GM21515 (cell line): ENCODE measurements around the gene ADAMTSL2.

Source experiments
- ATAC-seq: cut with Tn5 transposase; IDR thresholded peaks from one replicate; pipeline ENCODE4 v1.9.1; 2021; ENCODE audit not compliant: unreplicated experiment

The ADAMTSL2 gene

GRCh38 chr9:133571896-133572595 lies 37.5 kb downstream of the ADAMTSL2 start:
- ATAC-seq: no peak

- no peak for ATAC-seq
Measured at GRCh38 chr9:133572821-133573361, 38.4 kb downstream of the ADAMTSL2 start.

GRCh38 chr9:133573791-133574515 lies 39.4 kb downstream of the ADAMTSL2 start:
- ATAC-seq: no peak

GRCh38 chr9:133574771-133575170 lies 40.3 kb downstream of the ADAMTSL2 start:
- no peak for ATAC-seq

- no peak for ATAC-seq
Measured at GRCh38 chr9:133575186-133576030, 40.9 kb downstream of the ADAMTSL2 start.

GRCh38 chr9:133576031-133576874 lies 41.7 kb downstream of the ADAMTSL2 start:
- ATAC-seq: no peak

GRCh38 chr9:133576875-133577736 lies 42.6 kb downstream of the ADAMTSL2 start:
- ATAC-seq: no peak

GRCh38 chr9:133577737-133578112 lies 43.2 kb downstream of the ADAMTSL2 start:
- no peak for ATAC-seq

- no peak for ATAC-seq
Measured at GRCh38 chr9:133578524-133579441, 44.3 kb downstream of the ADAMTSL2 start.

- no peak for ATAC-seq
Measured at GRCh38 chr9:133579601-133580418, 45.3 kb downstream of the ADAMTSL2 start.

- no peak for ATAC-seq
Measured at GRCh38 chr9:133580419-133580738, 45.9 kb downstream of the ADAMTSL2 start.

GRCh38 chr9:133581011-133581410 lies 46.5 kb downstream of the ADAMTSL2 start:
- ATAC-seq: no peak

GRCh38 chr9:133581513-133582343 lies 47.2 kb downstream of the ADAMTSL2 start:
- ATAC-seq: no peak

GRCh38 chr9:133582501-133583045 lies 48.1 kb downstream of the ADAMTSL2 start:
- ATAC-seq: no peak

- no peak for ATAC-seq
Measured at GRCh38 chr9:133583111-133583510, 48.6 kb downstream of the ADAMTSL2 start.

- no peak for ATAC-seq
Measured at GRCh38 chr9:133583586-133583985, 49.1 kb downstream of the ADAMTSL2 start.

GRCh38 chr9:133584167-133584558 lies 49.7 kb downstream of the ADAMTSL2 start:
- ATAC-seq: no peak
